Keratinocyte (primary cell): Measurements from ENCODE around the gene NCLN. TPM values are rescaled to one million over a fixed set of nuclear protein-coding genes. Genes with fewer than 3 reads are reported as not detected.

Source experiments
- DNase-seq: peaks from one replicate; pipeline ENCODE4 v3.0.0-alpha.2; 2011; ENCODE audit warnings: low read depth, missing footprints, low spot score
- FAIRE-seq: peaks from 2 replicates; lab custom pipeline; 2011; peaks lifted over from hg19 to GRCh38; lab: Jason Lieb, UNC
- H2AFZ ChIP-seq: 2 replicates; pipeline ENCODE4 v1.6.0; 2012; ENCODE audit warnings: low read length, control low read depth, inconsistent platforms; ENCODE audit not compliant: control insufficient read depth
- H3K27ac ChIP-seq: 2 replicates; pipeline ENCODE4 v1.5.1; 2011; ENCODE audit warnings: low read length; ENCODE audit not compliant: control insufficient read depth, insufficient read depth
- H3K27me3 ChIP-seq: 3 replicates; pipeline ENCODE4 v1.6.0; 2011; ENCODE audit warnings: low read length; ENCODE audit not compliant: control insufficient read depth, insufficient read depth; ENCODE audit errors: extremely low read depth
- H3K36me3 ChIP-seq, 2 experiments: 2 replicates in 1 of 2; 3 replicates in 1 of 2; pipeline ENCODE4 v1.5.1; 2011; ENCODE audit warnings: low read length in 2 of 2, mild to moderate bottlenecking in 1 of 2; ENCODE audit not compliant: control insufficient read depth in 2 of 2, insufficient read depth in 2 of 2; ENCODE audit errors: extremely low read depth in 1 of 2
- H3K4me1 ChIP-seq: 3 replicates; pipeline ENCODE4 v1.5.1; 2011; ENCODE audit warnings: low read length; ENCODE audit not compliant: control insufficient read depth, insufficient read depth; ENCODE audit errors: extremely low read depth
- H3K4me2 ChIP-seq: 3 replicates; pipeline ENCODE4 v1.6.0; 2011; ENCODE audit warnings: low read depth, low read length; ENCODE audit not compliant: control insufficient read depth, insufficient read depth; ENCODE audit errors: extremely low read depth
- H3K4me3 ChIP-seq, 3 experiments: fragments of 200-600 bp in 1 of 3; sonication (generic) in 1 of 3; 2 replicates in 2 of 3; 3 replicates in 1 of 3; pipeline ENCODE4 v1.5.1; 2011 to 2016; ENCODE audit warnings: low read length in 3 of 3, mild to moderate bottlenecking in 3 of 3, control low read depth in 2 of 3, inconsistent platforms in 1 of 3, low read depth in 1 of 3, mixed read lengths in 1 of 3, mixed run types in 1 of 3, moderate library complexity in 1 of 3; ENCODE audit not compliant: control insufficient read depth in 2 of 3, insufficient read depth in 2 of 3; ENCODE audit errors: extremely low read depth in 1 of 3
- H3K79me2 ChIP-seq: 2 replicates; pipeline ENCODE4 v1.6.0; 2012; ENCODE audit warnings: low read length; ENCODE audit not compliant: control insufficient read depth, insufficient read depth
- H3K9ac ChIP-seq: 3 replicates; pipeline ENCODE4 v1.6.0; 2011; ENCODE audit warnings: low read length; ENCODE audit not compliant: control insufficient read depth, insufficient read depth; ENCODE audit errors: extremely low read depth
- H3K9me1 ChIP-seq: 3 replicates; pipeline ENCODE4 v1.6.0; 2011; ENCODE audit warnings: low read length; ENCODE audit not compliant: control insufficient read depth, insufficient read depth; ENCODE audit errors: extremely low read depth
- H3K9me3 ChIP-seq: 2 replicates; pipeline ENCODE4 v1.5.1; 2012; ENCODE audit warnings: low read depth, low read length; ENCODE audit not compliant: control insufficient read depth
- H4K20me1 ChIP-seq: 3 replicates; pipeline ENCODE4 v1.6.0; 2011; ENCODE audit warnings: low read length; ENCODE audit not compliant: control insufficient read depth, insufficient read depth; ENCODE audit errors: extremely low read depth
- EZH2 ChIP-seq: IDR thresholded peaks from one replicate; pipeline ENCODE4 v1.6.1; 2012; ENCODE audit warnings: inconsistent platforms, mild to moderate bottlenecking, low read length, moderate library complexity
- dilution Hi-C: fragments of 300-500 bp; cut with MboI; formaldehyde crosslinking; loops from one replicate; pipeline ENCODE4 v1.7.0; 2020; ENCODE audit warnings: low sequenced_read_pairs; ENCODE audit not compliant: extremely low pct_ligation_motif_present
- polyA minus RNA-seq, 3 experiments: library from RNA; depleted of rRNA, polyadenylated mRNA; stranded (reverse); fragments of >200 nt; gene quantifications; 1 replicate in 1 of 3; 2 replicates in 1 of 3; 3 replicates in 1 of 3; pipeline ENCODE4 v1.2.3, GENCODE V29; 2011
- polyA plus RNA-seq, 5 experiments: library from polyadenylated mRNA; depleted of rRNA in 3 of 5; stranded (reverse) in 3 of 5; stranded (forward) in 1 of 5; unstranded in 1 of 5; fragments of >200 nt; gene quantifications; 1 replicate in 1 of 5; 2 replicates in 3 of 5; 3 replicates in 1 of 5; pipeline versions ENCODE4 v1.2.1 to v1.2.3, GENCODE V29; 2011 to 2012; ENCODE audit warnings: missing spikeins in 2 of 5, low read depth in 1 of 5, low replicate concordance in 1 of 5
- TF ChIP-seq, protein P1 (sequence below), 3 experiments: IDR thresholded peaks in 1 of 3; conservative IDR thresholded peaks in 1 of 3; optimal IDR thresholded peaks in 1 of 3; 2 replicates in 2 of 3; 3 replicates in 1 of 3; pipeline versions ENCODE3 to v1.5.1; 2011; ENCODE audit warnings: low read length in 3 of 3, mild to moderate bottlenecking in 3 of 3, moderate library complexity in 2 of 3, control low read depth in 1 of 3, inconsistent platforms in 1 of 3; ENCODE audit not compliant: insufficient read depth in 2 of 3; ENCODE audit errors: extremely low read depth in 1 of 3

Gene NCLN, protein sequence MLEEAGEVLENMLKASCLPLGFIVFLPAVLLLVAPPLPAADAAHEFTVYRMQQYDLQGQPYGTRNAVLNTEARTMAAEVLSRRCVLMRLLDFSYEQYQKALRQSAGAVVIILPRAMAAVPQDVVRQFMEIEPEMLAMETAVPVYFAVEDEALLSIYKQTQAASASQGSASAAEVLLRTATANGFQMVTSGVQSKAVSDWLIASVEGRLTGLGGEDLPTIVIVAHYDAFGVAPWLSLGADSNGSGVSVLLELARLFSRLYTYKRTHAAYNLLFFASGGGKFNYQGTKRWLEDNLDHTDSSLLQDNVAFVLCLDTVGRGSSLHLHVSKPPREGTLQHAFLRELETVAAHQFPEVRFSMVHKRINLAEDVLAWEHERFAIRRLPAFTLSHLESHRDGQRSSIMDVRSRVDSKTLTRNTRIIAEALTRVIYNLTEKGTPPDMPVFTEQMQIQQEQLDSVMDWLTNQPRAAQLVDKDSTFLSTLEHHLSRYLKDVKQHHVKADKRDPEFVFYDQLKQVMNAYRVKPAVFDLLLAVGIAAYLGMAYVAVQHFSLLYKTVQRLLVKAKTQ
- 40.5 to 72.7 TPM (median 72.1 TPM) in 3 replicates for polyA plus RNA-seq
- 16.6 TPM for polyA plus RNA-seq (2011; ENCODE audit: low read depth)
- 26.9 and 50.1 TPM in 2 replicates for polyA plus RNA-seq (2011; cell fraction: cytosol; rRNA removed)
- 93.6 and 114 TPM in 2 replicates for polyA plus RNA-seq (2011; cell fraction: nucleus; rRNA removed)
- 40.6 and 101 TPM in 2 replicates for polyA plus RNA-seq (2012; ENCODE audit: low replicate concordance)
- 56.3 to 179 TPM (median 58.1 TPM) in 3 replicates for polyA minus RNA-seq
- 124 TPM for polyA minus RNA-seq (2011; cell fraction: cytosol; rRNA and poly(A)+ RNA removed)
- polyA minus RNA-seq (2011; cell fraction: nucleus; rRNA and poly(A)+ RNA removed), result 129 and 152 TPM in 2 replicates

DNA sequence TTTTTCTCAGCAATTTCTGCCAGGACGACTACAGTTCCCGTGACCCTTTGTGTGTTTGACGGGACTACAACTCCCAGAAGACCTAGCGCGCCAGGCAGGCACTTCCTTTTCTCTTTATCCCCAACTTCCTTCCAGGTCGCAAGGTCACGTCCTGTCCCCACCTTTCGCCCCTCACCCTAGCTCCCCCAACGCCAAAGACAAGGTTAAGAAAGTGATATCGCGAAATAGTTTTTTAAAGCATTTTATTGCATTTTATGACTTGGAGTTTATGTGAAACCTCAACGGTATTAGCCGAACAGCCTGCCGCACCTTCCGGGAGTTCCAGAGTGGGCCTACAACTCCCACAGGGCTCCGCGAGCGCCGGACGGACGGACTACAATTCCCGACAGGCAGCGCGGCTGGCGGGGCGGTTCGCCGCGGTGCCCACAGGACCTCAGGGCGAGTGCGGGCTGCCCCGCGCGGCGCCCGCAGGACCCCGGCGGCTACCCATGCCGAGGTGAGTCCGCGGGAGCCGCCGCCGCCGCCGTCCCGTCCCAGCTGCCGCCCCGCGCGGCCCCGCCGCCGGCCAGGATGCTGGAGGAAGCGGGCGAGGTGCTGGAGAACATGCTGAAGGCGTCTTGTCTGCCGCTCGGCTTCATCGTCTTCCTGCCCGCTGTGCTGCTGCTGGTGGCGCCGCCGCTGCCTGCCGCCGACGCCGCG lies at the start of gene NCLN:
Gene NCLN, plus strand, starts transcription at position 470 of the 699 bp plus-strand sequence. Its CDS starts 101 bp downstream, at position 571.
- dilution Hi-C loops, result no loop called here
- no peaks in the 10 kb centered on the region for H3K9me1 ChIP-seq
- TF ChIP-seq, protein P1, sequence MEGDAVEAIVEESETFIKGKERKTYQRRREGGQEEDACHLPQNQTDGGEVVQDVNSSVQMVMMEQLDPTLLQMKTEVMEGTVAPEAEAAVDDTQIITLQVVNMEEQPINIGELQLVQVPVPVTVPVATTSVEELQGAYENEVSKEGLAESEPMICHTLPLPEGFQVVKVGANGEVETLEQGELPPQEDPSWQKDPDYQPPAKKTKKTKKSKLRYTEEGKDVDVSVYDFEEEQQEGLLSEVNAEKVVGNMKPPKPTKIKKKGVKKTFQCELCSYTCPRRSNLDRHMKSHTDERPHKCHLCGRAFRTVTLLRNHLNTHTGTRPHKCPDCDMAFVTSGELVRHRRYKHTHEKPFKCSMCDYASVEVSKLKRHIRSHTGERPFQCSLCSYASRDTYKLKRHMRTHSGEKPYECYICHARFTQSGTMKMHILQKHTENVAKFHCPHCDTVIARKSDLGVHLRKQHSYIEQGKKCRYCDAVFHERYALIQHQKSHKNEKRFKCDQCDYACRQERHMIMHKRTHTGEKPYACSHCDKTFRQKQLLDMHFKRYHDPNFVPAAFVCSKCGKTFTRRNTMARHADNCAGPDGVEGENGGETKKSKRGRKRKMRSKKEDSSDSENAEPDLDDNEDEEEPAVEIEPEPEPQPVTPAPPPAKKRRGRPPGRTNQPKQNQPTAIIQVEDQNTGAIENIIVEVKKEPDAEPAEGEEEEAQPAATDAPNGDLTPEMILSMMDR (optimal IDR thresholded peaks at IDR 0.05 in 1 of 3, IDR thresholded peaks at IDR 0.05 in 1 of 3, conservative IDR thresholded peaks at IDR 0.05 in 1 of 3; ENCODE audit: extremely low read depth in 1 of 3, insufficient read depth in 2 of 3, low read length in 3 of 3), result no peak
- TF ChIP-seq EZH2, result no peak
- H3K27ac ChIP-seq, result peak within 1 kb of the TSS; percentile 78
- H3K4me2 ChIP-seq, result peak within 1 kb of the TSS; percentile 96
- peaks cover 48% of the 10 kb centered on the region for H3K79me2 ChIP-seq
- peaks cover 24% of the 10 kb centered on the region for H3K4me1 ChIP-seq
- peaks cover 13% of the 10 kb centered on the region for H4K20me1 ChIP-seq
- DNase-seq (peak; percentile 67), FAIRE-seq (peak; percentile 88)
- peak within 1 kb of the TSS; percentile 80 for H3K9ac ChIP-seq
- peak within 1 kb of the TSS; percentile 76 for H2AFZ ChIP-seq
- peaks cover 0 to 4% of the 10 kb centered on the region in 2 experiments for H3K36me3 ChIP-seq
- no peaks in the 10 kb centered on the region for H3K9me3 ChIP-seq
- no peaks in the 10 kb centered on the region for H3K27me3 ChIP-seq
- peak within 1 kb of the TSS; percentile 72 to 92 (median 76) for H3K4me3 ChIP-seq

DNA sequence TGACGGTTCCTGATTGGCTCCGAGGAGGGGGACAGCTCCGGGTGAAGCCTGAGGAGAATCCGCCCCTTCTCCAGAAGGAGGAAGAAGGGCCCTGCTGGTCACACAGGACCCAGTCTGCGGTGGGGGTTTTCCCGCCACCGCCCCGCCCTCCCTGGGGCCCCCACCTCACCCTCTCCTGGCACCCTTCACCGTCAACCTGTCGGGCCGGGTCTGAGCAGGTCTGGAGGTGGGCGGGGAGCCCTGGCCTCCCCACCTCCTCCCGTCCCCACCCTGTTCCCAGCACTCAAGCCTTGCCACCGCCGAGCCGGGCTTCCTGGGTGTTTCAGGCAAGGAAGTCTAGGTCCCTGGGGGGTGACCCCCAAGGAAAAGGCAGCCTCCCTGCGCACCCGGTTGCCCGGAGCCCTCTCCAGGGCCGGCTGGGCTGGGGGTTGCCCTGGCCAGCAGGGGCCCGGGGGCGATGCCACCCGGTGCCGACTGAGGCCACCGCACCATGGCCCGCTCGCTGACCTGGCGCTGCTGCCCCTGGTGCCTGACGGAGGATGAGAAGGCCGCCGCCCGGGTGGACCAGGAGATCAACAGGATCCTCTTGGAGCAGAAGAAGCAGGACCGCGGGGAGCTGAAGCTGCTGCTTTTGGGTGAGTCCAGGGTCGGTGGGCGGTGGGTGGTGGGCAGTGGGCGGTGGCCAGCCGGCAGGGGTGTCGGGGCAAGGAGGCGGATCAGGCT lies 49.6 kb upstream of the NCLN start, which contains the start of gene GNA15:
Gene GNA15, plus strand, starts transcription at position 73 of the 723 bp plus-strand sequence. Its CDS starts 418 bp downstream, at position 491.
- TF ChIP-seq EZH2, result no peak
- TF ChIP-seq, protein P1 (optimal IDR thresholded peaks at IDR 0.05 in 1 of 3, IDR thresholded peaks at IDR 0.05 in 1 of 3, conservative IDR thresholded peaks at IDR 0.05 in 1 of 3; ENCODE audit: extremely low read depth in 1 of 3, insufficient read depth in 2 of 3, low read length in 3 of 3), result no peak
- H3K9ac ChIP-seq, result peak within 1 kb of the TSS; percentile 94
- peaks cover 58% of the 10 kb centered on the region for H3K79me2 ChIP-seq
- no peaks in the 10 kb centered on the region for H4K20me1 ChIP-seq
- H3K4me2 ChIP-seq, result peak within 1 kb of the TSS; percentile 79
- dilution Hi-C loops, result no loop called here
- no peaks in the 10 kb centered on the region for H3K9me3 ChIP-seq
- DNase-seq (peak; percentile 67), FAIRE-seq (no peak)
- peaks cover 4 to 8% of the 10 kb centered on the region in 2 experiments for H3K36me3 ChIP-seq
- H3K4me3 ChIP-seq, result peak within 1 kb of the TSS; percentile 84 to 92 (median 88)
- no peaks in the 10 kb centered on the region for H3K27me3 ChIP-seq
- H3K4me1 ChIP-seq, result peaks cover 9% of the 10 kb centered on the region
- peak within 1 kb of the TSS; percentile 4 for H2AFZ ChIP-seq
- H3K9me1 ChIP-seq, result no peaks in the 10 kb centered on the region
- H3K27ac ChIP-seq, result peak within 1 kb of the TSS; percentile 92
